Measurements from ENCODE around the gene ARHGEF7.

ARHGEF7 gene

DNA sequence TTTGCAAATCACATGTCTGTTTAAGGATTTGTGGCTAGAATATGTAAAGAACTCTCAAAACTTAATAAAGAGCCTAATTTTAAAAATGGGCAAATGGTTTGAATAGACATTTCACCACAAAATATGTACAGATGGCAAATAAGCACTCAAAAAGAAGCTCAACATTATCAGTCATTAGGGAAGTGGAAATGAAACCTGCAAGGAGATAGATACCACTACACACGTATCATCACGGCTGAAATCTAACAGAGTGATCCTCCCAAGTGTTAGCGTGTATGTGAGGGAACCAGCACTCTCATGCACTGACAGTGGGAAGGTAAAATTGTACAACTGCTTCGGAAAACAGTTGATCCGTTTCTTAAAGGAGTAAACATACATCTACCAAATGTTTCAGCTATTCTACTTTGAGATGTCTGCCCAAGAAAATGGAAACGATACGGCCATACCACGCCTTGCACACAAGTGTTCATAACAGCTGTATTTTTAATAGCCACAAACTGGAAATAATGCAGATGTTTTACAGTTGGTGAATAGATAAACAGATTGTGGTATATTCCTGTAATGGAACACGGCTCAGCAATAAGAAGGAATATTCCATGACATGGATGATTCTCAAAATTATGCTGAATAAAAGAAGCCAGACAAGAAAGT is 14.5 kb downstream of the ARHGEF7 start:
- in situ Hi-C loops (cut with MboI; ENCODE audit: low pct_unique_long_range_greater_than_20kb, low sequenced_read_pairs, unreplicated experiment), result no loop called here
- TF ChIP-seq, protein P1, sequence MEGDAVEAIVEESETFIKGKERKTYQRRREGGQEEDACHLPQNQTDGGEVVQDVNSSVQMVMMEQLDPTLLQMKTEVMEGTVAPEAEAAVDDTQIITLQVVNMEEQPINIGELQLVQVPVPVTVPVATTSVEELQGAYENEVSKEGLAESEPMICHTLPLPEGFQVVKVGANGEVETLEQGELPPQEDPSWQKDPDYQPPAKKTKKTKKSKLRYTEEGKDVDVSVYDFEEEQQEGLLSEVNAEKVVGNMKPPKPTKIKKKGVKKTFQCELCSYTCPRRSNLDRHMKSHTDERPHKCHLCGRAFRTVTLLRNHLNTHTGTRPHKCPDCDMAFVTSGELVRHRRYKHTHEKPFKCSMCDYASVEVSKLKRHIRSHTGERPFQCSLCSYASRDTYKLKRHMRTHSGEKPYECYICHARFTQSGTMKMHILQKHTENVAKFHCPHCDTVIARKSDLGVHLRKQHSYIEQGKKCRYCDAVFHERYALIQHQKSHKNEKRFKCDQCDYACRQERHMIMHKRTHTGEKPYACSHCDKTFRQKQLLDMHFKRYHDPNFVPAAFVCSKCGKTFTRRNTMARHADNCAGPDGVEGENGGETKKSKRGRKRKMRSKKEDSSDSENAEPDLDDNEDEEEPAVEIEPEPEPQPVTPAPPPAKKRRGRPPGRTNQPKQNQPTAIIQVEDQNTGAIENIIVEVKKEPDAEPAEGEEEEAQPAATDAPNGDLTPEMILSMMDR (IDR thresholded peaks at IDR 0.05; ENCODE audit: extremely low read depth, insufficient read depth, missing control alignments), result no peak
- DNase-seq (ENCODE audit: low spot score), result peak; percentile 80

DNA sequence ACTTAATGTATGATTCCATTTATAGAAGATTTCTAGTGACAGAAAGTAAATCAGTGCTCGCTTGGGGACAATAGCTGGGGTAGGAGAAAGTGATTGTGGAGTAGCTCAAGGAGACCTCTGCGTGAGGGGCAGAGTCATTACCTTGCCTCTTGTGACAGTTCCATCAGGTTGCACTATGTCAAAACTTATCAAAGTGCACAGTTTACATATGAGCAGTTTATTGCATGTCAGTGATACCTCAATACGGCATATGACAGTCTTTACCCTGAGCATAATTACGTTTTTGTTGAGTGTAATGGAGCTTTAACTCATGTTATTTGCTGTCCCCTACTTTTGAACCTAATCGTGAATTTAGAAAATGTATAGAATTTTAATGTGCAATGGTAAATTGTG is 15.0 kb downstream of the ARHGEF7 start:
- TF ChIP-seq, protein P1 (IDR thresholded peaks at IDR 0.05; ENCODE audit: extremely low read depth, insufficient read depth, missing control alignments), result no peak
- in situ Hi-C loops (cut with MboI; ENCODE audit: low pct_unique_long_range_greater_than_20kb, low sequenced_read_pairs, unreplicated experiment), result no loop called here
- DNase-seq (ENCODE audit: low spot score), result no peak

DNA sequence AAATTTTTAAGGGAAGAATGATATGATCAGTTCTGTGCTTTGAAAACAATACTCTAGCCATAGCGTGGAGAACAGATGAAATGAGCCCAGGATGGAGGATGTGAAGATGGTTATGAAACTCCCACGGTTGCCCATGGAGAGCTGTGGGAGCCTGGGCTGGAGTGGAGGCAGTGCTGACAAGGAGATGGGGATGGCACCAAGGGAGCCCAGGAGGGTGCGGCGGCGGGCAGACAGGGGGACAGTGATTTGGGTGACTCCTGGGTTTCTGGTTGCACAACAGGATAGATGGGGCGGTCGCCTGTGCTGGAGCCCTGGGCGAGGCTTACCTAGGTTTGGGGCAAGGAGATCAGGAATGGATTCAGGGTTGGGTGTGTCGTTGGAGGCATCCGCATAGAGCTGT is 15.9 kb downstream of the ARHGEF7 start:
- TF ChIP-seq, protein P1 (IDR thresholded peaks at IDR 0.05; ENCODE audit: extremely low read depth, insufficient read depth, missing control alignments), result no peak
- in situ Hi-C loops (cut with MboI; ENCODE audit: low pct_unique_long_range_greater_than_20kb, low sequenced_read_pairs, unreplicated experiment), result no loop called here

DNA sequence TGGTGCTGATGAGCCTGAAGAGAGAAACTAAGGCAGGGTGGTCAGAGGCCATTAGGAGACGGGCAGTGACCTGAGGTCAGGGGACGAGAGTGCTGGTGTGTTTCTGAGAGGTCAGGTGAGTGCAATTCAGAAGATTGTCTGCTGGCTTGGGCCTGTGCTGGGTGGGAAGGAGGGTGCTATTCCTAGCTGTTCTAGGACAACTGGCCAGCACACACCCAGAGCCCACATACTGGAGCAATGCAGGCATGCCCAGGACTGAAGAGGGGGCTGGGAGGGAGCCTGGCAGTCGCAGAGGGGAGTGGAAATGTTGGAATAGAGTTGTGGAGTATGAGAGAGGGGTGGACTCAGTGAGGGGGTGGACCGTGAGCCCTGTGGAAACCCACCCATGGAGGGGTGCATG is 16.5 kb downstream of the ARHGEF7 start:
- DNase-seq (ENCODE audit: low spot score), result no peak
- TF ChIP-seq, protein P1 (IDR thresholded peaks at IDR 0.05; ENCODE audit: extremely low read depth, insufficient read depth, missing control alignments), result no peak
- in situ Hi-C loops (cut with MboI; ENCODE audit: low pct_unique_long_range_greater_than_20kb, low sequenced_read_pairs, unreplicated experiment), result no loop called here

More for the DNA sequence above, 15.9 kb downstream of the ARHGEF7 start:
- no peak for DNase-seq (ENCODE audit: low spot score)

DNA sequence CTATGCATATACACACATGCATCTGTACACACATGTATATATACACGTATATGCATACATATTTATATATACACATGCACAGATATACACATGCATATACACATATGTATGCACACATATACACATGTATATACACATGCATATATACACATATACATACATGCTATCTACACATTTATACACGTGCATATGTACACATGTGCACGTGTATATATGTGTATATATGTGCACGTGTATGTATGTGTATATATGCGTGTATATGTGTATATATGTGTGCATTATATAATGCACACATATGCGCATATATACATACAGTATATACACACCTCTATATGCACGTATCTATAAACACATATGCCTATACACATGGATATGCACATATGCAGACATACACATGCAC is 17.8 kb downstream of the ARHGEF7 start:
- no peak for DNase-seq (ENCODE audit: low spot score)
- TF ChIP-seq, protein P1 (IDR thresholded peaks at IDR 0.05; ENCODE audit: extremely low read depth, insufficient read depth, missing control alignments), result no peak
- in situ Hi-C loops (cut with MboI; ENCODE audit: low pct_unique_long_range_greater_than_20kb, low sequenced_read_pairs, unreplicated experiment), result no loop called here

DNA sequence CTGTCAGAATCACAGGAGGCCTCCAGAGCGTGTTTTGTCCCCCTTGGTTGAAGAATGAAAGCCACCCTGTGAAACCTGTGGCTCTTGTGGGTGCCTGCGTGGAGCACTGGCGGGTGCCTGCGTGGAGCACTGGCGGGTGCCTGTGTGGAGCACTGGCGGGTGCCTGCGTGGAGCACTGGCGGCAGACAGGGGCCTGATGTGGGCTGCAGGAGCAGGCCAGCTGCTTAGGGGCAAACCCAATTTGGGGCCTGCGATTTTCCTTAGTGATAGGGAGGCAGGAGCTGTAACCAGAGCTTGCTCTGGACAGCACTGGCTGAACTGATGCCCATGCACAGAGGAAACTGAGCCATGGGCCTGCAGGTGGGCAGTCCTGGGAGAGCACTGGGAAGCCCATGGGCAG is 24.3 kb downstream of the ARHGEF7 start:
- TF ChIP-seq, protein P1 (IDR thresholded peaks at IDR 0.05; ENCODE audit: extremely low read depth, insufficient read depth, missing control alignments), result no peak
- no peak for DNase-seq (ENCODE audit: low spot score)
- in situ Hi-C loops (cut with MboI; ENCODE audit: low pct_unique_long_range_greater_than_20kb, low sequenced_read_pairs, unreplicated experiment), result no loop called here
